ENCODE measurements around the gene PRKAR1B.

DNA sequence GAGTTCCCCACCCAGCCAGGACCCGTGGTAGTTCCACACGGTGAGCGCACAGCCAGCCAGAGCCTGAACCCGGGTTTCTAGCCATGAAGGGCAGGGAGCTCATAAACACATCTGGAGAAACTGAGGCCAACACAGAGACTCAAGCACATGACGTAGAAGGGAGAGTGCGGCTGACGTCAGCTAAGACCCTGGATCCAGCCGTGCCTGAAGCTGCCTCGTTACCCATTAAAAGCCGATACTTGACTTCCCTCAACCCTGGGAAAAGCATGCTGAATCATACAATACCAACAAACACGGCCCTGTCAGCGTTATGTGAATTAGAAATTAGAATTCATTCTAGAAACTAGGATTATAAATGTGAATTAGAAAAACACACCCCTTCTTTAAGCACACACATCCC lies 142.3 kb downstream of the PRKAR1B start:
- TF ChIP-seq, protein P1, sequence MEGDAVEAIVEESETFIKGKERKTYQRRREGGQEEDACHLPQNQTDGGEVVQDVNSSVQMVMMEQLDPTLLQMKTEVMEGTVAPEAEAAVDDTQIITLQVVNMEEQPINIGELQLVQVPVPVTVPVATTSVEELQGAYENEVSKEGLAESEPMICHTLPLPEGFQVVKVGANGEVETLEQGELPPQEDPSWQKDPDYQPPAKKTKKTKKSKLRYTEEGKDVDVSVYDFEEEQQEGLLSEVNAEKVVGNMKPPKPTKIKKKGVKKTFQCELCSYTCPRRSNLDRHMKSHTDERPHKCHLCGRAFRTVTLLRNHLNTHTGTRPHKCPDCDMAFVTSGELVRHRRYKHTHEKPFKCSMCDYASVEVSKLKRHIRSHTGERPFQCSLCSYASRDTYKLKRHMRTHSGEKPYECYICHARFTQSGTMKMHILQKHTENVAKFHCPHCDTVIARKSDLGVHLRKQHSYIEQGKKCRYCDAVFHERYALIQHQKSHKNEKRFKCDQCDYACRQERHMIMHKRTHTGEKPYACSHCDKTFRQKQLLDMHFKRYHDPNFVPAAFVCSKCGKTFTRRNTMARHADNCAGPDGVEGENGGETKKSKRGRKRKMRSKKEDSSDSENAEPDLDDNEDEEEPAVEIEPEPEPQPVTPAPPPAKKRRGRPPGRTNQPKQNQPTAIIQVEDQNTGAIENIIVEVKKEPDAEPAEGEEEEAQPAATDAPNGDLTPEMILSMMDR (conservative IDR thresholded peaks at IDR 0.05; ENCODE audit: low read length) = no peak
- no peak for TF ChIP-seq EZH2phosphoT487 (IDR thresholded peaks at IDR 0.05; ENCODE audit: borderline replicate concordance, low read depth, low read length)
